Measurements from ENCODE around the gene NDFIP2.

DNA sequence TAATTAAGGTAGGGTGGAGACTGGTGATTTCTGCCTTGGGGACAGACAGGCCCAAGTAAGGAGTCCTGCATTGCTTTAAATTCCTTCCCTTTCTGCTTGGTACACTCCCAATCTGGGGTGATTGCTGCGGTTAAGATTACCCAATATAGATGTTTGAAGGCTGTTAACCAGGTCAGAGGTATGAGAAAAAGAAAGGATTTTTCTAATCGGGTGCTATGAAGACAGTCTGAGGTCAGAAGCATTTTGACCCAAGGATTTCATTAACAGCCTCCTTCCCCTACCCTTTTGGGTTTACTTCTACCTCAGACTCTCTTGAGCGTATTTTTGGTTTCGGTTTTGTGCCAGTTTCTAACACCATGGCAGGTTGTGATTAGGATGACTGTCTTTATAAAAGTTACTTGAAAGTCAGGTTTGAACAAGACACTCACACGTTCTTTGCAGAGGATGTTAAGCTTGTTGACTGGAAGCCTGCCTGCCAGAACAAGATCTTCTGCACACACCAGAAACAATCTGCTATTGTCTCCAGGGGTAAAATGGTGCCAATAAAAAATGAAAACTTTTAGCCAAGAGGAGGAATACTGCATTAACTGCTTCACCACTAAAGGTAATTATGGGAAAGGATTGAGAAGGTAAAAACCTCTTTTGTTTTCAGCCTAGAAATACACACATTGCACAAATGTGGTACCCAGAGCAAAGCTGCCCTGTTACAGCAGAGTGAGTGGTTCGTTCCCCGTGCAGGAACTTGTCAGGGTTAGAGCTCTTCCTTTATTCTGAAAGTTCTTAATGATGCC is 108.8 kb downstream of the NDFIP2 start:
- no peak for TF ChIP-seq EZH2 (IDR thresholded peaks at IDR 0.05)
- no peak for TF ChIP-seq POLR2AphosphoS5 (IDR thresholded peaks at IDR 0.05; ENCODE audit: borderline replicate concordance, low read depth, low read length)

Data from SK-N-MC (cell line).